ENCODE results near the gene VTI1A.

The VTI1A gene

DNA sequence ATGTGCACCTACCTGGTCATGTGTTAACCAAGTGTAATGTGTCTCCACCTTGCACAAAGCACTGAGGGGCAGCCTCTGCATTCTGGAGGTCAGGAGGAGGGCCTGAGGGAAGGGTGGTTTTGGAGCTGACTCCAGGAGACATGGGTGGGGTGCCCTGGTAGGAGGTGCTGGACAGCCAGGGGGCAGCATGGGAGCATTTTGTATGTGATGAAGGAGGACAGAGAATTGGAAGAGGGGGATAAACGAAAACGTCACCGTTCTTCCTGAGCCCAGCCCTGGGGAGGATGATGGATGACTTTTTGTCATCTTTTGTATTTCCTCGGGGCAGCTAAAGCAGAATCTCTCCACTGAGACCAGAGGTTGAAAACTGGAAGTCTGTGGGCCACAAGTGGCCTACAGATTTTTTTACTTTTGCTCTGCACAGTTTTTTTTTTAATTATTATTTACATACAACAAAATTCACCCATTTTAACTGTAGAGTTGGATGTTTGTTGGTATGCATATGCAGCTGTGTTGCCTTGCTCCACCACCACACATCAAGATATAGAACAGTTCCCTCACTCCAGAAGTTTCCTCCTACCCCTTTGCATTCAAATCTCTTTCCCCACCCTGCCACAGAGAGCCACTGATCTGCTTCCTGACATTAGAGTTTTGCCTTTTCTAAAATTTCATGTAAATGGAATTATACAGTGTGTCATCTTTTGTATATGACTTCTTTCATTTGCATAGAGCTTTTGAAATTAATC is 242.5 kb downstream of the VTI1A start:
- no peak for DNase-seq

DNA sequence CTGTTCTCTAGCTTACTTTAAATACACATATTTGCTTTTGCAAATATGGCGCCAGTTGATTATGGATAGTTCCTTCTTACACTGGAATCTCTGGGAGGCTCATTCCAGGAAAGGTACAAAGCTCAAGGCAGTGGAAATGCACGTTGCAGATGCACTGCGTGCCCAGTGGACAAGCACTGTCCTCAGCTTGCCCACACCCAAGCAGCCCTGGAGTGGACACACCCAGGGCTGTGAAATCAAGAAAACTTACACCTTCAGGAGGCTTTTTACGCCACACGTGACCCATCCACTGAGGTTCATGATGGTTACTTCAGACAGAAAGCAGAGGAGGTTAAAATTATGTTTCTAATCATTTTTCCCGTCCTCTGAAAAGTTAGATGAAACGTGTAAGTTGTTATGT is 248.5 kb downstream of the VTI1A start:
- DNase-seq: no peak

DNA sequence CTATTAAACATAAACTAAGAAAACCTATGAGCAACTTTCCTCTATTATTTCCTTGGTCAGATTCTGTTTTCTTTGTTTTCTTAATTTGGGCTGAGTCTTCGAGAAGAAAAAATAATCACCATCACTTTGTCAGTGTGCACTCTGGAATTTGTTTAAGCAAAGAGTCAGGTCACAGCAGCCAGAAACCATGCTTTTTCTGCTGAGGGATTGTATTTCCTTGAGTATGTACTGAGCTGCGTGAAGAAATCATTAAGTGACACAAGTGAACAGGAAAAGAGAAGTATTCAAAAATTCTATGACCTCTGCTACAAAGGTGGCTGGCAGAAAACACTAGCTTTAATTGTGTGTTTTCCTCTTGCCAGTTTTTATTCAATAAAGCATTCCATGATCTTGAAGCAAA is 249.6 kb downstream of the VTI1A start:
- DNase-seq: no peak

DNA sequence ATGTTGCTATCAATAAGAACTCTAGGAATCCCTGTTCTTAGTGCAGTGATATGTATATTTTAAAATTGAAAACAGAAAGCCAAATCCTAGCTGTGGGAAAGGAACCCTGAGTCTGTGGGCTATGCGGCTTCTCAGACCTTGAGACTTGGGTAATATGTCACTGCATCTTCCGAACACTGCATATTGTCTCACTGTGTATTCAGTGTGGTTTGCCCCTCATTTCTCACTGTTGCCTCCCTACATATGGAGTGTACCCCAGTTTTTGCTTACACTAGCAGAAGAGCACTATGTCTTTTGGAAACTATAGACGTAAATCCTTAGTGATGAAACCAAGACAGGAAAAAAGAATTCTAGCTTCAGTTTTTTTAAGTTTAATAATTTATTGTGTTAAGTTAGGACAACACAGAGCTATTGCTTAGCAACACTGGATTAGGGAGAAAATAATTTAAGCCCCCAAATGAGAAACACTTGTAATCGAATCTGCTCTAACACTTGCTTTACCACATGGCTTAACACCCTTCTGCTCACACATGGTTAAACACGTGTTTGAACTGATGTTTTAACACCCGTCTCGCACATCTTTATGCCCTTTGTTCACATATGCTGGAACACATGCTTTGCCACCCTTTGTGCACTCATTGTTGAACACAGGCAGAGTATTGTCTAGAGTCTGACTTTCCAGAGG is 251.3 kb downstream of the VTI1A start:
- DNase-seq: no peak

DNA sequence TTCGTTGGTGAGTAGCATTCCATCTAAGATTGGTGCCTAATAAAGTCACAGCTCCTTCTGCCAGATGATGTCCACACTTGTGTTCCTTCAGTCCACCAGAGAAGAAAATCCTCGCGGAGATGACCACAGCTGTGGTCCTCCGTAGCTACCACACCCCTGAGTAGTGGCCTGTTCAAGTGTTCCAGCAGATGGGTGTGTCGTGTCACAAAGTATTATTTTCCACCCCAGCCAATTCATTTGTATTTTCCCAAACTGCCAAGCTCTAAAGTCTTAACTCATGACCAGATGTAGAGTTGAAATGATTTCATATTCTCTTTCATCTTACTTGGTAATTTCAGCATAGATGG is 251.8 kb downstream of the VTI1A start:
- DNase-seq: no peak

DNA sequence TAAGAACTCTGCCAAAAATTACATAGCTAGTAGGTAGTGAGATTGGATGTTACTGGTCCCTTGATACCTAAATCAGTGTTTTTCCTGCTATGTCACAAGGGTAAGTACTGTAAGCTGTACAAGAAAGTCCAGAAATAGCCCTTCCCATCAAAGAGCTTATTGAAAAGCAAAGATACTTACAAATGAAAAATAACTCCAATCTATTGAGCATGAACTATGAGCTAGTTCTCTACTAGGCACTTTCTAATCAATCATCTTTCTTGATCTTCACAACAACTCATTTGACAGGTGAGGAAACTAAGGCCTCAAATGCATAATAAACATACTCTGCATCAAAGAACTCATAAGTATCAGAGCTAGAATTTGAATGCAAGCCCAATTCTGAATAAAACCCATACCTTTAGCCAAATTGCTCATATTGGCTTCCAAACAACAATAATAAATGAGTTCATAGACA is 253.2 kb downstream of the VTI1A start:
- DNase-seq: no peak

DNA sequence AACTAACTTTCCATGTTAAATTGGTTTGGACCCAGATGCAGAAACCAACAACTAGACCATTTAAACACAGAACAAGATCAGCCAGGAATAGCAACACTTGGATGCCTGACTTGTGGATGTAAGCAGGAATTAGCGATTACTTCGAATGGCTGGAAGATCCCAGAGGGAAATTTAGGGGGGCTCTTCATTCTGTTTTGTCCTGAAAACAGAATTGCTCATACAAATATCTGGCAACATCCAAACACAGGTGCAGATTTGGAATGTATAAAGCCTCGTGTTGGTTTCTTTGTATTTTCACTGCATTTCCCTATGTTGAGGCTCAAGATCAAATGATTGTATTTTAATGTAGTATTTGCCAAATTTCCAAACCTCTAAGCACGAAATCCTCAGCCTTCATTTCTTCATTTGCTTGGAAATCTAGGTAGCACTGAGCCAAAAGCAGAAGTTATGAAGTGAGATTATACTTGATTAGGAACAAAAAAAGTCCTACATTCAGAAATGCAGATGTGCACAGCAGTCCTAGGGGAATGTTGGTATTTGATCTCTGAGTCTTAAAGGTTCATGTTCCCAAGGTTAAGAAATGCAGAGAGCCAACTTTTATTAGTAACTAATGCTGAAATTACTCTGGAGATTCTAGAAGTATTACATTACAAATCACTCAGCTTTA is 254.3 kb downstream of the VTI1A start:
- no peak for DNase-seq

DNA sequence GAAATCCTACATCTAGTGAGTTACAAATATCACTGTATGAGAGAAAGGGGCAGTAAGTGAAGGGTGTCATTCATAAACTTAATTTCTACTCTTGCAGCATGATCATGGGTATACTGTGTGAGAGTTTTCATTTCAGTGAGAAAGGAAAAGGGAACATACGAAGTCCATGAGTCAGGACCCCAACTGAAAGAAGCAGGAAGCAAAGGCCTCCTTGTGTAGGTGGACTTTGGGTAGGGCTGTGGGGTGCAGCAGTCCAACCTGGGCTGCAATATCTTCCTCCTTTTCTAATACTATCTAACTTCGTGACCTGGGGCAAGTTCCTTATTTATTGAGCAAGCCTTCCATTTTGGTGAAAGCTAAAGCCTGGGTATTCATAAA is 254.9 kb downstream of the VTI1A start:
- DNase-seq: no peak

DNA sequence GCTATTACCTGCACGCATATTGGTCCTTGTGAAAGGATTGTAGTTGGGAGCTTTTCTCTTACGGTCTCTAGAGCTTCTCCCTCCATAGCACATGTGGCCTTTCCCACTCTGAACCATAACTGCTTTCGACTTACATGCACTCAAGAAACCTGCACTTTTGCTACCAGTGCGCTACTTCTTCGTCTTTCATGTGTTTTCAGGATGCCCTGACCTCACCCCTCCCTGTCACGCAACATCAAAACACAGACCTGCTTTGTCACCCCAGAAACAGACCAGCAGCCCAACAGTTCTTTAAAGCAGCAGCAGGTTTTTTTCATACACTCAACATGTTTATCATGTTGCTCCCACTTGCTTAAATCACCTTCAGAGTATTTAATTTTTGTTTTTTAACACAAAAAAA is 259.6 kb downstream of the VTI1A start:
- DNase-seq: no peak

DNA sequence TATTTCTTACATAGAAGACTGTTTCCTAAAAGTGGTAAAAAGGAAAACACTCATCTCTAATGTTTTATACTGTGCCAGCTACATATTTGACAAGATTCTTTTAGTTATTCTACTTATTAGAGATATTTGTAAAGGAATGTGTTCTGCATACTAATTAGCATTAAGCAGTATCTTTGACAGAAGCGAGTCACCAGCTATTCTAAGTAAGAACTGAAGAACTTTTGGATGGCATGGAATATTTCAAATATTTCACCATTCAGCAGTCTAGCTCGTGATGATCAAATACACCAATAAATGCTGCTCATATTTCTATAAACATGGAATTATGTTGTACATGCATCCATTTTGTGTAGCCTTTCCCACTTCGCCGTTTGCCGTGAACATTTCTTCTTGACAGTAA is 261.4 kb downstream of the VTI1A start:
- DNase-seq: no peak

DNA sequence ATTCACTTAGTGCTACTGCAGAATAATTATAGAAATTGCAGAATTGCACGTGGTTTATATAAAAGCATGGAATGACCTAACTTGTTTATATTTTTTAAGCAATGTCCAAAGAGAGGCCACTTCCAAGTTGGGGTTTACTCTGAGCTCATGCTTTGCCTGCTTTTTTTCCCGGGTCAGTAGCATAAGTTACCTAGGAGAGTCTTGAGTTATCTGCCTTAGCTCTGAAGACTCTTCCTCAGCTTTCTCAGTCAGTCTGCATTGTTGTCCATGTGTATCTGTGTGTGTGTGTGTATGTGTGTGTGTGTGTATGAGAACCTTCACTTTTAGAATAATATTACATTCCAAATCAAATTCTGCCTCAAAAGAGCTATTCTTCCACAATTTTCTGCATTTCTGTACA is 263.5 kb downstream of the VTI1A start:
- no peak for DNase-seq

DNA sequence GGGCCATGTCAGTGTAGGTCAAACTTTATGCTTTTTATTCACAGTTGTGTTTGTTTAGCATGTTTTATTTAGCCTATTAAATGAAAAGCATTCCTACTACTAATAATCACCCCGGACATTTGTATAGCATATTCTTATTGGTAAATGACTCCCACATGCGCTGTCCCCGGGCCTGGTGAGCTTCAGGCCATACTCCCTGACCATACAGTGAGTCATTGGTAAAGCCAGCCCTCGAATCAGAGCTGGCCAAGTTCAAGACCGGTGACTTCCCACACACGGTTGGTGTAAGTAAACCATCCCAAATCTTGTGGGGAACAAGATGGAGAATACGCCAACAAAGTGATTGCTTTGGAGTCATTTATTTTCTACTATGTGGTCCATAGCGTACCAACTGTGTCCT is 264.4 kb downstream of the VTI1A start:
- no peak for DNase-seq

DNA sequence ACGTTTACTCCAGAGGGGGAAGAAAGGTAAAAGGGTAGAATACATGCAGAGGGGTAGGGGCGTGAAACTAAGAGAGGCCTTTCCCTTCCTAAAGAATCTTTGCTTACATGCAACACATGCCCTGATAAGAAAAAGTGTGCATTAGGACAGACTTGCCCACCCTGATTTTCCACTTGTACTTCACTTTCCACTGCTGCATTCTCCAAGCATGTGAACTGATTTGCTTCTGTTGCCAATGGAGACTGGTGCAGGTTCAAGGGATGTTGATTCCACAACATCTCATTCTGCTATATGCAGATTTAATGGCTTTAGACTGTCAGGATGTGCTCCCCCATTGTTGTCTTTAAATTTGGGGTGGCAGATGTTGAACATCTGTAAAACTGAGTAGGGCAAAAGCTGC is 265.5 kb downstream of the VTI1A start:
- no peak for DNase-seq

DNA sequence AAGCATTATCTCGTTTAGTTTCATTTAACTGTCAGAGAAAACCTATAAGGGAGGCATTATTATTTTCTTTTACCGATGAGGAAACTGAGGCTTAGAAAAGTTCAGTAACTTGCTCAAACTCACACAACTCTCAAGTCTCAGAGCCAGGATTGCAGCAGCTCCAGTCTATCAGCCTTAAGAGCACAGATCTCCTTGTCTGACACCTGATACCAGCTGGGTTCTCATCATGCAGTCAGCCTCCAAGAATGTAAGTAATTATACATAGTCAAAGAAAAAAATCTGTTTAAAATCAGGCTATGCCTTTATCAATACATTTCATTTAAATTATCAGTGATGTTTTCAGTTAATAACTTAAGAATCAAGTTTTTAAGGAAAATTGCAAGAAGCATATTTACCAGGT is 266.4 kb downstream of the VTI1A start:
- DNase-seq: no peak

DNA sequence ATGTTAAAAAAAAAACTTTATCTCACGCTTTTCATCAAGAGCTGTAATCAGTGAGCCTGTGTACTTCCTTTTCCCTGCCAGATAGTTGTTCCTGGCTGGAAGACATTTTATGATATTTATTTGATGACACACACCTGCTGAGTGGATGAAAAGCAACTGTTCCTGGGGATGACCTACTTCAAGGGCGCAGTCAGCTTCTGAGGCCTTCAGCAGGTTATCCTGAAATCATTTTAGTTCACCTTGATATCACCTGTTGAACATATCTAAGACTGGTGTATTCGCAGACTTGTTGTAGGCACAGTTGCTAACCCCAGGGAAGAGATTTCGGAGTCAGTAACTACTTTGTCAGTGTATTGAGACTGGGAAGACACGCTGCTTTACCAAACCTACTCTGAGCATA is 268.6 kb downstream of the VTI1A start:
- DNase-seq: no peak

DNA sequence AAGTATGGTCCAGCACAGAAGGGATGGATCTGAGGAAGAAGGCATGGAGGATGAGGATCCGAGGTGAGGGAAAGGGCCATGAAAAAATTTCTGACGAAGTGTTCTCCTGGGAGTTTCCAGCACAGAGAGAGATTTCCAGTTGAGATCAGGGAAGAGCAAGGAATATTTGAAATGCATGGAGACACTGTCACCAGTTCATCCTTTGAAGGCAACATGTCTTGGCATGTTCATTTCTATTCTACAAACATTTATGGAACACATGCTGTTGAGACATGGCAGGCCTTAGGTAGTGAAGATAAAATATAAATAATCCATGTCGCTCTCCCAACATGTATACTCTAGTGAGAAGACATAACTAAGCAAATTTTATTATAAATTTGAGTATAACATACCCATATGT is 269.1 kb downstream of the VTI1A start:
- no peak for DNase-seq

DNA sequence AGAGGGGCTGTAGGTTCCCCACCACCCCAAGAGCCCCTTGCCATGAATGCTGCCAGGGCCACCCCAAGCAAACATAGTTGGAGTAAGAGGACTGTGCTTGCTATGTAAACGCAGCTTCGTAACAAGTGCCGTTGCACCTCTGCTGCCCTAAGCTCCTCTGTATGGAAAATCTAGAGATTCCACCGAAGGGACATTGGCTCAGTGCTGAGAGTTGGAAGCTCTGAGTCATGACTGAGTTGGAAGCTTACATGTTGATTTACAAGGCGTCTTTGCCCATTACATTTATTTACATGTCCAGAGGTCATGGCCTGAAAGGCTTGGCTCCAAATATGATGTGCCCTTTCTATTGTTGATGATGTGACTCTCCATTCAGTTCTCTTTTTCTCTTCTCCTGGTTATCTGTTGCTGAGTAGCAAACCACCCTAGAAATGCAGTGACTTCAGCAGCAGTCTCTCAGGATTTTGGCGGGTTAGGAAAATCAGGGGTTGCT is 270.0 kb downstream of the VTI1A start:
- DNase-seq: no peak

DNA sequence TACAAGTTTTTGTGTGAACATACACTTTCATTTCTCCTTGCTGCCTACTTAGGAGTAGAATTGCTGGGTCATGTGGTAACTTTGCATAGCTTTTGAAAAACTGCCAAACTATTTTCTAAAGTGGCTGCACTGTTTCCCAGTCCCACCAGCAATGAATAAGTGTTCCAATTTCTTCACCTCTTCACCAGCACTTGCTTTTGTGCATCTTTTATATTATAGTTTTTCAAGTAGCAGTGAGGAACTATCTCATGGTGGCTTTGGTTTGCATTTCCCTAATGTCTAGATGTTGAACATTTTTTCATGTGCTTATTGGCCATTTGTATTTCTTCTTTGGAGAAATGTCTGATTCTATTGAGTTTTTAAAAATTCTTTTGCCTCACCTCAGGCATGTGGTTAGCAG is 273.2 kb downstream of the VTI1A start:
- no peak for DNase-seq

DNA sequence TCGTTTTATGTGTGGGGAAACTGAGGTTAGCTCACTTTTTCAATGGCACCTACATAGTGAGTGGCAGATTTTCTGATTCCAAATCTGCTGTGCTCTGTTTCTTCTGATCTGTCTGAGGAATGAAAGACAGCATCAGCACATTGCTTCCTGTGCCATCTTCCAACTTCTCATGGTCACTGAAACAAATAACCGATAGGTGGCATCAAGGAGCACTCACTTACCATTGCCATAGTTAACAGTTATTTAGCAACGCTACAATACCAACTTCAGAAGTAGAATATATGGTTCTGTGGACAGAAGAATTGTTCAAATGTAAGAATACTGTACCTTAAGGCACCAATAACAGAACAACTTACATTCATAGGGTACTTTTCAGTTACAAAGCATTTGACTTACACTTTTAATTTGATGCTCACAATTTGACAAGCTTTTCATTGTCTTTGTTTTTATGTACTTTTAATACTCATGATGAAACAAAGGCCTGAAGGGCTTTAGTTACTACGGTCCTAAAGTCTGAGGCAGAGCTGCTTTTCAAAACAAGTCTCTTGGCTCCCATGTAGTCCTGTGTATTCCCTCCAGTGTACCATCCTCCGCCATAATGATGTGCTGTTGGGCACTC is 274.2 kb downstream of the VTI1A start:
- peak in 1 of 2 donors; percentile 34 for DNase-seq

DNA sequence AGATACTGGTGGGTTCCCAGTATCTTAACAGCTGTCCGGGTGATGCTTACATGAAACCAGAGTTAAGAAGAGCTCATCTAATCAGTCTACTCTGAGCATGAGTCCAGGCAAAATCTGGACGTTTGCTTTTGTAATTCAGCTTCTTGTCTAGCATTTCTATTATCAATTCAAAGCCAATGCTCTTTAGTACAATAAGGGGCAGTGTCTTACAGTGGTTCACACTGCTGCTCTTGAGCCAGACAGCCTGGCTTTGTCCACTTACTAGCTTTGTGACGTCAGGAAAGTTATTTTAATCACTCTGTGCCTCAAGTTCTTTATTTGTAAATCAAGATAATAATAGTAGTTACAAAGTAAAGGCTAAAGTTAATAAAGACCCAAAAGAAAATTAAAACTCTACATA is 275.7 kb downstream of the VTI1A start:
- DNase-seq: no peak

DNA sequence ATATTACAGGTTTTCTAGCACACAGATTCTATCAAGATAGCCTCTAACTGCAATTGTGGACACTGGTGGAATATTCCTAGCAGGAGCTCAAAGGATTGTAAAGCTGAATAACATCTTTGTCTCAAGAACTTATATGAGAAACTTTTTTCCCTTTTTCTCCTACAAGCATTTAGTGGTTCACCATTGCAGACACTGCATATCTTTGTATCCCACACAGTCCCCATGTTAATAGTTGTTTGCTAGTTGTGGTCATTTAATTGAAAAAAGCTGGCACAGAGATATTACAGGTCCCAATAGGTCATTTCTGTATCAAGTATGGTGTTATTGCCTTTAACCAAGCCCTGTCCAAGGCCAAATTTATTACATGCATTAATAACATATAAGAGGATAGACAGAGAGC is 276.9 kb downstream of the VTI1A start:
- DNase-seq: no peak

DNA sequence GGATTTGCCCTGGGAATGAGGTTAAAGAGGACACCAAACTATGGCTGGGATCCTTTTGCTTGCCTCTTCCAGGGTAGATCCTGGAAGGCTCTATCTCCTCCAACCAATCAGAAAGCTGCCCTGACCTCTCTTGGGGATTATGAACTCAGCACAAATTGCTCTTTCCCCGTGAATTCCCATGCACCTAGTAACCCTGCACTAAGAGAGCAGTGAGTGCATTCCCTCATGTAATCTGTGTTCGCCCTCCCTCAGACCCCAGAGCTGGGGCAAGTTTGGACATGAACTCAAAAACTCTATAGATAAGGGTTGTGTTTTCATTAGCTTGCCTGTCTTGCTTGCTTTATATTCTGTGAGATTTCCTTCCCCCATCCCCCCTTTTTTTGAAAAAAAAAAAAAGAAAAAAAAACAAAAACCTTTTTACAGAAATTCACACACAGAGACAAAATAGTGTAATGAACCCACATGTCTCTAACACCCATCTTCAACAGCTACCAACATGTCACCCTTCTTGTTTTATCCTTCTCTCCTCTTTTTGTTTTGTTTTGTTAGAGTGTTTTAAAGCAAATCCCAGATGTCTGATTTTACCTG is 277.5 kb downstream of the VTI1A start:
- DNase-seq: no peak

DNA sequence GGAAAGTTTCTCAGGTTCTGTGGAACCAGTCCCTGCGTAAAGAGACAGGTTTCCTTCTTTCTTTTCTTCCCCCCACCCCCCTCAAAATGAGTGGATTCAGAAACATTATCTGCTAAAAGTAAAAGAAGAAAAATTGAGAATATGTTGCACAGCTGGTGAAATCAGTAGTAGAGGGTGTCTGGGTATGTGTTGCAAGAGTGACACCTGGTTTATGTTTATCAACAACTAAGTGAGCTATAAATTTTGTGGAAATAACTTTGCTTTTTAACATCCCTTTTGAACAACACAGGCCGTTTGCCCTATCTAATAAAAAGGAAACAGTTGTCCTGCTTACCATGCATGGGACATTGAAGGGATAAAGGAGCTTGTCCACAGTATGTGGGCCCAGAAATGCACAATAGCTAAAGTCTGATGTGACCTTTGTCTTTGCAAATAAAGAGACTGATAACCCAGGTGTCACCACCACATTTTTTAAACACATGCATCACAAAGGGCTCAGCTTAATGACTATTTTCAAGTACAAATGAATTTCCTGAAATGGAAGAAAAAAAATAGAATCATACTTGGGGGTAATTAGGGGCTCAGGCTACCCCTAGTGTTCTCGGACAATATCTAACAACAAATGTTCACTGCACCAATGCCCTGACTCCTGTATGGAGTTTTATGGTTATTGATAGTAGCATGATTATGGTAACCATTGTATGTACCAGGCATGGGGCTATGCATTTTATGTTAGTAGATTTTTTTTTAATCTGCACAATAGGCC is 281.3 kb downstream of the VTI1A start:
- no peak for DNase-seq

Measured in CD4-positive, alpha-beta T cell treated with Interleukin-4 for 1 hour (primary cell).